HG02798 (cell line): ENCODE data around the gene ASB12.

Experiments
- ATAC-seq: cut with Tn5 transposase; IDR thresholded peaks from one replicate; pipeline ENCODE4 v1.9.1; 2021; ENCODE audit warnings: mild to moderate bottlenecking; ENCODE audit not compliant: unreplicated experiment, poor library complexity

The ASB12 gene

DNA sequence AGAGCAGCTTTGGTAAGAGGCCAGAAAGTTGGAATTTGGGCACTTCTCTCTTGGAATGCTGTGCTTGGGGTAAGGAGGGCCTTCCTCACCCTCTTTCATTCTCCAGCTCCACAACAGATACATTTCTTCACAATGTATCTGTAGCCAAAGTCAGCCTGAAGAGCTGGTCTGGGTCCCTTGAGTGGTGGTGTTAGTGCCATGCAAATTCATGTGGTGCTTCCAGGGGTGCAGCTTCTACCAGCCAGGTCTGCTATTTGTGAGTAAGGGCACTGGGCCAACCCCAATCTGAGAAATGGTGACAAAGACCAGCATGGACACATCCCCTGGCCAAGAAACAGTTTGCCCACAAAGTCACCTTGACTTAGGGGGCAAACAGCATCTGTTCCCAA lies 42.7 kb downstream of the ASB12 start:
- ATAC-seq: no peak

DNA sequence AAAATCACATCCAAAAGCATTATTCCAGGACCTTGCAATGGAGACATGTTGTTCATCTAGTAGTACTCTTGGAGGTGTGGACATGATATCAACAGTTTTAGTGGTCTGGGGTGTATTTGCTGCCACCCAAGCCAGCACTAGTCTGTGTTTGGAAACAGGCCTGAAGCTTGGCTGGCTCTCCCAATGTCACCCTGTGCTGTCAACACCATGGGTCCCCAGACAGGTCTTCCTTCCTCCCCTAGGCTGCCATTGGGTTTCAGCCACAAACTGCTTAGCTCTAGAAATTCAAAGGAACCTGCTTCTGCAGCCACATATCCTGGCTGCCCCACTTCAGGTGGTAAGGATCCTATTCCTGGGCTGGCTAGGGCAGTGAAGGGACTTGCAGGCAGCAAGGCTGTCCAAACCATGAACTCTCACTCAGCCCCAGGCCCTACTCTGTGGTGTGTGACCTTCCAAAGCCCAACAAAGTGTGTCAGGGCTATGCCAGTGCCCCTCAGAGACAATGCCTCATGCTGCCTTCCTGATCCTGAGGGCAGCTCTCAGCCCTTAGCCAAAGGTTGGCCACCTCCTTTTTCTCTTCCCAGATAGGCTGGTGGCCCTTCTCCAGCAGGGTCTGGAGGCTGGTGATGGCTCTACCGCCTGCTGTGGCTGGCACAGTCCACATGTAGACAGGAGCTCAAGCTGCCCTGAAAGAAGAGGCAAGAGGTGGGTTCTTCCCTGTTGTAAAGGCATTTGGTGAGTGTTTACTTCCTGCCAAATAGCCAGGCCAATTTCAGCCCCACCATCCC lies 43.2 kb downstream of the ASB12 start:
- ATAC-seq: no peak

DNA sequence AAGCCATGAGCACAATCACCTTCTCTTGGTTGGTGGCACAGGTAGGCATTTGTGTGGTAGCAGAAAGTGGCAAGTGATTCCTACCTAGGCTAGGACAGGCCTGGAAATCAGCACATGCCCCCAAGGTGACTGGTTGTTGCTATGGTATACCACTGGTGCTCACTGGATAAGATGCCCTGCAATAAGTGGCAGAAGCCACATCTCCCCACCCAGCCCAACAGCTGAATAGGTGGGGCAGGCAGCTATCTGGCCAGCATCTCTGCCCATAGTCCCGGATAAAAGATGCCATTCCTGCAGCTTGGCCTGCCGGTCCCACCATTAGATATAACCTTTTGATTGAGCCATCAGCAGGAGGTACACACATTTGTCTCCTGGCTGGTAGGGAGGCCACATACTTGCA lies 46.0 kb downstream of the ASB12 start:
- ATAC-seq: no peak

DNA sequence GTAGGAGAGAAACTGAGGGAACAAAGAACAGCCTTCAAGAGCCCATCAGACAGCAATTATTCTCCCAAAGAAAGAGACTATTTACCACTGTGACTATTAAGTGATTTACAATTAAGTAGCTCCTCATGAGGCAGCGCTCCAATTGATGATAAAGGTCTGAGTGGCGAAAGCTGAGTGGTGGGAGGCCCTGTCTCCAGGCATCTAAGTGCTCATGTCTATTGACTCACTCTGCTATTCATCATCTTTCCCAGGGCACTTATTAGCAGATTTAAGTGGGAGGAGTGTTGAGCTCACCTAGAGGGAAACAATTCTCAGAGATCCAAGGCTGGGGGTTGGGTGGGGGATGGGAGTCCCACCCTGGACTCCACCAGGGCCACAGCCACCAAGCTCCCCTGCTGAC lies 48.2 kb downstream of the ASB12 start:
- ATAC-seq: no peak

DNA sequence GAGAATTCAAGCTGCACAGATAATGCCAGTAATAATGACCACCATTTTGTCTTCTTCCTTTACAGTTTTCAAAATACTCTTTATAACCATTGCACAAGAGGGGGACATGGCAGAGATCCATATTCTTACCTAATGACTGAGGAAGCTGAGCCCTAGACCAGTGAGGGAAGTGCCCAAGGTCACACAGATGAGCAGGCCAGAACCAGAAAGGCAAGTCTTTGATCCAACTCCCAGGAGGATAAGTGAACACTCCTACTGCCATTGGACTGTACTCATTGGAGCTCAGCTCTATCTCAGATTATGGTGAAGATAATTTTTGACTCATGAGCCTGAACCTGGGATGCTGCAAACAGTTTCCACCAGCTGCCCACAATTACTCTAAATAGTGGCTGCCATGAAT lies 53.5 kb downstream of the ASB12 start:
- no peak for ATAC-seq
